Spleen (tissue), 7 donors: ENCODE measurements around the gene NIPBL.

Experiments used
- CTCF ChIP-seq, 11 experiments: fragments of 200-600 bp in 7 of 11; fragments of 450-650 bp in 4 of 11; sonication (generic) in 4 of 11; IDR thresholded peaks in 8 of 11; conservative IDR thresholded peaks in 3 of 11; 1 replicate in 7 of 11; 2 replicates in 4 of 11; pipeline versions ENCODE4 v1.4.0 to v1.8.0; 2016 to 2021; ENCODE audit warnings: antibody characterized with exemption in 11 of 11, inconsistent platforms in 4 of 11, mild to moderate bottlenecking in 1 of 11
- POLR2A ChIP-seq, 3 donors: fragments of 450-650 bp; IDR thresholded peaks; one replicate each; pipeline ENCODE4 v1.5.1; 2017; ENCODE audit warnings: antibody characterized with exemption in 3 of 3, mild to moderate bottlenecking in 1 of 3
- POLR2AphosphoS5 ChIP-seq, 3 donors: sonication (generic); formaldehyde crosslinking; IDR thresholded peaks; one replicate each; pipeline ENCODE4 v1.5.1; 2017; ENCODE audit warnings: antibody characterized with exemption in 3 of 3
- donor health status: DM: no; HTN: no; CAD: no; lungs with moderate emphysema.
- donor health status: DM: no; HTN: no; CAD: no.
- donor health status: DM: no; HTN: no; CAD: no.

- TF ChIP-seq CTCF (IDR thresholded peaks at IDR 0.05 in 8 of 11, conservative IDR thresholded peaks at IDR 0.05 in 3 of 11) (no peak), POLR2A (IDR thresholded peaks at IDR 0.05) (no peak), POLR2AphosphoS5 (IDR thresholded peaks at IDR 0.05) (no peak)
Observed at GRCh38 chr5:37005252-37005651, 128.7 kb downstream of the NIPBL start.
